Esophagus muscularis mucosa (tissue), 4 donors: Measurements from ENCODE around the gene RDH12. TPM values are rescaled to one million over a fixed set of nuclear protein-coding genes. Genes with fewer than 3 reads are reported as not detected.
A peak's percentile ranks its signal among the peaks of the same experiment; 100 is the strongest.

ENCODE experiments used
- DNase-seq: peaks from one replicate; pipeline ENCODE4 v3.0.0-alpha.2; 2017; ENCODE audit errors: extremely low spot score
- H3K27ac ChIP-seq, 4 donors: fragments of 200-600 bp; sonication (generic); replicated peaks in 1 of 4; 1 replicate in 3 of 4; 2 replicates in 1 of 4; pipeline ENCODE4 v1.5.1; 2016 to 2019; ENCODE audit warnings: mild to moderate bottlenecking in 1 of 4
- H3K27me3 ChIP-seq, 4 donors: fragments of 200-600 bp; sonication (generic); one replicate each; pipeline versions ENCODE4 v1.5.1 to v1.6.0; 2016 to 2019
- H3K36me3 ChIP-seq, 4 donors: fragments of 200-600 bp; sonication (generic); one replicate each; pipeline ENCODE4 v1.5.1; 2016 to 2019
- H3K4me1 ChIP-seq, 4 donors: fragments of 200-600 bp; sonication (generic); one replicate each; pipeline ENCODE4 v1.5.1; 2016 to 2019
- H3K4me3 ChIP-seq, 4 donors: fragments of 200-600 bp; sonication (generic); 1 replicate in 2 of 4; 2 replicates in 2 of 4; pipeline ENCODE4 v1.5.1; 2016 to 2019; ENCODE audit warnings: mild to moderate bottlenecking in 4 of 4, moderate library complexity in 1 of 4
- H3K9me3 ChIP-seq, 4 donors: fragments of 200-600 bp; sonication (generic); 1 replicate in 3 of 4; 2 replicates in 1 of 4; pipeline ENCODE4 v1.5.1; 2016 to 2019
- EP300 ChIP-seq: sonication (generic); formaldehyde crosslinking; IDR thresholded peaks from one replicate; pipeline ENCODE4 v1.6.1; 2017; ENCODE audit warnings: antibody characterized with exemption
- POLR2A ChIP-seq: fragments of 450-650 bp; IDR thresholded peaks from one replicate; pipeline ENCODE4 v1.6.1; 2017; ENCODE audit warnings: antibody characterized with exemption, moderate library complexity, mild to moderate bottlenecking, low read depth
- POLR2AphosphoS5 ChIP-seq, 2 donors: sonication (generic); formaldehyde crosslinking; IDR thresholded peaks; one replicate each; pipeline ENCODE4 v1.6.1; 2017; ENCODE audit warnings: antibody characterized with exemption in 2 of 2
- WGBS: methylation state at CpG from one replicate; pipeline ENCODE4 v1.1.5; 2018; 5-methylcytosine and 5-hydroxymethylcytosine counted together
- intact Hi-C: fragments of 100-400 bp; cut with DNase I; formaldehyde crosslinking; loops from one replicate; pipeline ENCODE4 v1.15.1; 2023
- total RNA-seq, 4 donors: library from RNA; depleted of rRNA; stranded (reverse); fragments of >200 nt; gene quantifications; one replicate each; pipeline versions ENCODE4 v1.1.0 to v1.2.1, GENCODE V29; 2016
- TF ChIP-seq, protein P1 (sequence below), 3 experiments: fragments of 200-600 bp in 2 of 3; fragments of 450-650 bp in 1 of 3; sonication (generic) in 2 of 3; IDR thresholded peaks; one replicate each; pipeline ENCODE4 v1.5.1; 2017 to 2019; ENCODE audit warnings: antibody characterized with exemption in 3 of 3, mild to moderate bottlenecking in 2 of 3, moderate library complexity in 1 of 3

RDH12 gene
- total RNA-seq, 4 donors from 2014 or later: not detected

DNA sequence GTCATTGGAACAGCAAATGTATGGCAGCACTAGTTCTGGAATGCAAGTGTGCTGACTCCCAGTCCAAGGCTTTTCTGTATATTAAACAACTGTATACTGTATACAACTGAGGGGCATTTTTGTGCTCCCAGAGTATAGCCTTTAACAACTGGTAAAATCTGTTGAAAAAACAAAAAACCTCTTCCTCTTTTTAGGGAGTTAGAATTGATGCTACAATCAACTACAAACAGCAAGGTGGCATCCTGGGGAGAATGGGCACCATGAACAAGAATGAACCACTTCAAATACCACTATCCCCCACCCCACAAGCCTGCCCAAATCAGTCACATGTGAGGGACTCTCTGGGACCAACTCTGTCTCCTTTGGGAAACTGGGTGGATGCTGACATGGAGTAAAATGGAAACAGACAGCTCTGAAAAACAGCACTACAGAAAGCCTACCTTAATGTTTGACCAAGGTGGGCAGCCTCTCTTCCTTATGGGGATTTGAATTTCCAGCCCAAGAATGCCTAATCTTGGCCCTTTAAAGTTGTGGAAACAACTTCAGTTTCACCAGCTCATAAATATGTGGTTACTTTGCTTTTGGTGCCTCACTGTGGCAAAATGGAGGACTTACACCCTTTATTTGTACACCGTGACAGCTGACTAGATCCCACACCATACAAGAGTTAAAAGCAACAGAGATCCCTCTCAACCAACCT is 34.8 kb upstream of the RDH12 start:
- Histone ChIP-seq H3K27me3 (no peaks in the 10 kb centered on the region), H3K4me3 (no peak overlapping the region), H3K9me3 (no peaks in the 10 kb centered on the region), H3K36me3 (peaks cover 0 to 5% (median under 1%) of the 10 kb centered on the region in 4 donors), H3K27ac (no peak overlapping the region), H3K4me1 (peaks cover 13 to 37% (median 23%) of the 10 kb centered on the region in 4 donors)
- intact Hi-C loops: loop anchor here (2.0 kb wide), 1 partner anchor 48 kb away; the partner anchor contains the start of gene ARG2
- no peak for DNase-seq
- TF ChIP-seq, protein P1, sequence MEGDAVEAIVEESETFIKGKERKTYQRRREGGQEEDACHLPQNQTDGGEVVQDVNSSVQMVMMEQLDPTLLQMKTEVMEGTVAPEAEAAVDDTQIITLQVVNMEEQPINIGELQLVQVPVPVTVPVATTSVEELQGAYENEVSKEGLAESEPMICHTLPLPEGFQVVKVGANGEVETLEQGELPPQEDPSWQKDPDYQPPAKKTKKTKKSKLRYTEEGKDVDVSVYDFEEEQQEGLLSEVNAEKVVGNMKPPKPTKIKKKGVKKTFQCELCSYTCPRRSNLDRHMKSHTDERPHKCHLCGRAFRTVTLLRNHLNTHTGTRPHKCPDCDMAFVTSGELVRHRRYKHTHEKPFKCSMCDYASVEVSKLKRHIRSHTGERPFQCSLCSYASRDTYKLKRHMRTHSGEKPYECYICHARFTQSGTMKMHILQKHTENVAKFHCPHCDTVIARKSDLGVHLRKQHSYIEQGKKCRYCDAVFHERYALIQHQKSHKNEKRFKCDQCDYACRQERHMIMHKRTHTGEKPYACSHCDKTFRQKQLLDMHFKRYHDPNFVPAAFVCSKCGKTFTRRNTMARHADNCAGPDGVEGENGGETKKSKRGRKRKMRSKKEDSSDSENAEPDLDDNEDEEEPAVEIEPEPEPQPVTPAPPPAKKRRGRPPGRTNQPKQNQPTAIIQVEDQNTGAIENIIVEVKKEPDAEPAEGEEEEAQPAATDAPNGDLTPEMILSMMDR (IDR thresholded peaks at IDR 0.05): peak; percentile 55 to 82 (median 64)
- TF ChIP-seq EP300: no peak
- no peak for TF ChIP-seq POLR2A
- WGBS: 6% methylated on average over 1 of the region's 1 CpG

DNA sequence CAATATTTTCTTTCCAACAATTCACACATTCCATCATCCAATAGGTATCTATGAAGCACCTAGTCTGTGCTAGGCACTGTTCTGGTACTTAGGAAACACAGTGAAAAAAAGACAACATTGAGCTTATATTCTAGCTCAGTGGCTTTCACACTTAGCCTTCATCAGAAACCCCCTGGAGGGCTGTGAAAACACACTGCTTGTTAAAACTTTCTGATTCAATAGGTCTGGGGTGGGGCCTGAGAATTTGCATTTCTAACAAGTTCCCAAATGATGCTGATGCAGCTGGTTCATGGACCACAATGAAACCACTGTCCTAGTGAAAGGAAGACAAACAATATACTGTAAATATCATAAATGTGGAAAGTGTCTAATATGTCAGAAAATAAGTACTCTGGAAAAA is 33.1 kb upstream of the RDH12 start:
- Histone ChIP-seq H3K27me3 (no peaks in the 10 kb centered on the region), H3K9me3 (no peaks in the 10 kb centered on the region), H3K4me3 (no peak overlapping the region), H3K27ac (no peak overlapping the region), H3K4me1 (peaks cover 29 to 54% (median 40%) of the 10 kb centered on the region in 4 donors), H3K36me3 (no peaks in the 10 kb centered on the region)
- intact Hi-C loops: no loop called here
- no peak for DNase-seq
- TF ChIP-seq, protein P1 (IDR thresholded peaks at IDR 0.05): no peak
- TF ChIP-seq POLR2A: no peak
- TF ChIP-seq EP300: no peak
- TF ChIP-seq POLR2AphosphoS5 (IDR thresholded peaks at IDR 0.05): no peak

GRCh38 chr14:67673451-67673850 is 28.2 kb upstream of the RDH12 start:
- peak overlapping the region; percentile 73 to 100 (median 94) for H3K4me3 ChIP-seq
- no peaks in the 10 kb centered on the region for H3K27me3 ChIP-seq
- peaks cover 6 to 11% (median 11%) of the 10 kb centered on the region in 4 donors for H3K36me3 ChIP-seq
- intact Hi-C loops: no loop called here
- H3K4me1 ChIP-seq: peaks cover 30 to 44% (median 37%) of the 10 kb centered on the region in 4 donors
- H3K27ac ChIP-seq: peak overlapping the region in 1 of 4 donors; percentile 97
- no peaks in the 10 kb centered on the region for H3K9me3 ChIP-seq
- DNase-seq: no peak
- TF ChIP-seq EP300 (no peak), POLR2A (no peak), POLR2AphosphoS5 (IDR thresholded peaks at IDR 0.05) (no peak)
- TF ChIP-seq, protein P1 (IDR thresholded peaks at IDR 0.05): no peak
- 50% methylated on average over 5 of the region's 5 CpGs for WGBS

DNA sequence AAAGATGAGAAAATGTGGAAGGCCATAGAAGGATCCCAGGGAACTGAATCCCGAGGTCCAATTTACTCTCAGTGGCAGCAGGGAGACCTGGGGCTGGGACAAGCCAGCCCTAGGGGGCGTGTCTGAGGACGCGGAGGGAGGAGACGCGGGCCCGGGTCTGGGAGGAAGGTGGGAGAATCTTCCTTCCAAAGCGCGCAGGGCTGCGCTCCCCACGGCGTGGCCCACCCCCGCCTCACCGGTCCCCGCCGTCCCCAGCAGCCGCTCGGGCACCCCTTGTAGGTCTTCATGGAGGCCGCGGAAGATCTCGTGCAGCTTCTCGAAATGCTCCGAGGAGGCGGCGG is 27.6 kb upstream of the RDH12 start:
- WGBS: 0% methylated on average over 1 of the region's 25 CpGs
- Histone ChIP-seq H3K4me1 (peaks cover 30 to 40% (median 37%) of the 10 kb centered on the region in 4 donors), H3K36me3 (peaks cover 6 to 18% (median 11%) of the 10 kb centered on the region in 4 donors), H3K9me3 (no peaks in the 10 kb centered on the region), H3K4me3 (peak overlapping the region; percentile 73 to 100 (median 94)), H3K27me3 (no peaks in the 10 kb centered on the region), H3K27ac (peak overlapping the region; percentile 93 to 97 (median 96))
- DNase-seq: no peak
- intact Hi-C loops: no loop called here
- TF ChIP-seq EP300 (no peak), POLR2AphosphoS5 (IDR thresholded peaks at IDR 0.05) (no peak), POLR2A (no peak)
- TF ChIP-seq, protein P1 (IDR thresholded peaks at IDR 0.05): peak in 2 of 3 experiments; percentile 24 to 26
